Adrenal gland (tissue), 5 donors: ENCODE results near the gene ACSM3.

Experiments used
- POLR2A ChIP-seq, 2 donors: fragments of 450-650 bp; IDR thresholded peaks; one replicate each; pipeline ENCODE4 v1.6.1; 2017; ENCODE audit warnings: antibody characterized with exemption in 2 of 2, mild to moderate bottlenecking in 2 of 2, moderate library complexity in 1 of 2
- TF ChIP-seq, protein P1 (sequence below), 6 experiments: fragments of 450-650 bp in 4 of 6; fragments of 200-600 bp in 2 of 6; sonication (generic) in 1 of 6; IDR thresholded peaks; 1 replicate in 5 of 6; 2 replicates in 1 of 6; pipeline versions ENCODE4 v1.5.1 to v1.8.0; 2016 to 2021; ENCODE audit warnings: antibody characterized with exemption in 6 of 6, mild to moderate bottlenecking in 2 of 6, moderate library complexity in 1 of 6
- donor health status: DM: no; HTN: no; CAD: no.

DNA sequence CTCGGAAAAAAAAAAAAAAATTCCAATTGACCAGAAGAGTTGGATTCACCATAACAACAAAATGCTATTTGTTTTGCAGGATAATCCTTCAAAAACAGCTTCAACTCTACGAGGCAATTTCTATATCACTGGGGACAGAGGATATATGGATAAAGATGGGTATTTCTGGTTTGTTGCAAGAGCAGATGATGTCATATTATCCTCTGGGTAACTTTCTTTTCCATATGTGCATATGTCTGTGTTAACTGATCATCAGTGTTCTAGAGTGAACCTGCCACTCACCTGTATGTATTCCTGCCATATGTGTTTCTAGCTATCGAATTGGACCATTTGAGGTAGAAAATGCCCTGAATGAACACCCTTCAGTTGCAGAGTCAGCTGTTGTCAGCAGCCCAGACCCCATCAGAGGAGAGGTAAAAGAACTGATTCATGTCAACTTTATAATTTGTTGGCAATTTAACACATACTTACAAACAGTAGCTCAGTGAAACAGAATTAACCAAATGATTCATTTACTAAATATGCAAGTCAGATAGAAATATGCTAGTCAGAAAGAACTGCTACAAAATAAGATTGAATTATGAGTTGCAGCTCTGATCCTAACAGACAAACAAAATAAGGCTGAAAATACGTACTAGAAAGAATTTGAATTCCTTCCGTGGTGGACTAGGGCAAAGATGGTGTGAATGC is 28.3 kb downstream of the ACSM3 start:
- TF ChIP-seq, protein P1, sequence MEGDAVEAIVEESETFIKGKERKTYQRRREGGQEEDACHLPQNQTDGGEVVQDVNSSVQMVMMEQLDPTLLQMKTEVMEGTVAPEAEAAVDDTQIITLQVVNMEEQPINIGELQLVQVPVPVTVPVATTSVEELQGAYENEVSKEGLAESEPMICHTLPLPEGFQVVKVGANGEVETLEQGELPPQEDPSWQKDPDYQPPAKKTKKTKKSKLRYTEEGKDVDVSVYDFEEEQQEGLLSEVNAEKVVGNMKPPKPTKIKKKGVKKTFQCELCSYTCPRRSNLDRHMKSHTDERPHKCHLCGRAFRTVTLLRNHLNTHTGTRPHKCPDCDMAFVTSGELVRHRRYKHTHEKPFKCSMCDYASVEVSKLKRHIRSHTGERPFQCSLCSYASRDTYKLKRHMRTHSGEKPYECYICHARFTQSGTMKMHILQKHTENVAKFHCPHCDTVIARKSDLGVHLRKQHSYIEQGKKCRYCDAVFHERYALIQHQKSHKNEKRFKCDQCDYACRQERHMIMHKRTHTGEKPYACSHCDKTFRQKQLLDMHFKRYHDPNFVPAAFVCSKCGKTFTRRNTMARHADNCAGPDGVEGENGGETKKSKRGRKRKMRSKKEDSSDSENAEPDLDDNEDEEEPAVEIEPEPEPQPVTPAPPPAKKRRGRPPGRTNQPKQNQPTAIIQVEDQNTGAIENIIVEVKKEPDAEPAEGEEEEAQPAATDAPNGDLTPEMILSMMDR (IDR thresholded peaks at IDR 0.05): no peak
- no peak for TF ChIP-seq POLR2A (IDR thresholded peaks at IDR 0.05)
